Measurements from ENCODE around the gene C11orf58. TPM values are rescaled to one million over a fixed set of nuclear protein-coding genes. Genes with fewer than 3 reads are reported as not detected.

Gene C11orf58
- total RNA-seq, 3 donors from 2014 or later, result 63.6 to 124 (median 65.5) TPM

- intact Hi-C loops (cut with DNase I, micrococcal nuclease), result no loop called here
- Histone ChIP-seq H3K36me3 (ENCODE audit: low read depth) (no peaks in the 10 kb centered on the region), H3K4me1 (ENCODE audit: low read depth) (no peaks in the 10 kb centered on the region), H3K9me3 (no peaks in the 10 kb centered on the region), H3K4me3 (no peak overlapping the region)
- ATAC-seq (no peak), DNase-seq (no peak)
- TF ChIP-seq CTCF (IDR thresholded peaks at IDR 0.05), result no peak
Measured at GRCh38 chr11:16778286-16778685, 39.8 kb downstream of the C11orf58 start.

GRCh38 chr11:16778876-16779275 is 40.4 kb downstream of the C11orf58 start:
- no peak for ATAC-seq
- DNase-seq, result no peak
- H3K4me3 ChIP-seq, result no peak overlapping the region
- intact Hi-C loops (cut with DNase I, micrococcal nuclease), result no loop called here
- no peaks in the 10 kb centered on the region for H3K9me3 ChIP-seq
- no peaks in the 10 kb centered on the region for H3K4me1 ChIP-seq (ENCODE audit: low read depth)
- TF ChIP-seq CTCF (IDR thresholded peaks at IDR 0.05), result no peak
- H3K36me3 ChIP-seq (ENCODE audit: low read depth), result no peaks in the 10 kb centered on the region

- H3K4me1 ChIP-seq (ENCODE audit: low read depth), result no peaks in the 10 kb centered on the region
- ATAC-seq, result peak; percentile 94
- intact Hi-C loops (cut with DNase I, micrococcal nuclease), result no loop called here
- H3K36me3 ChIP-seq (ENCODE audit: low read depth), result no peaks in the 10 kb centered on the region
- DNase-seq, result peak; percentile 63 to 74 (median 70)
- H3K9me3 ChIP-seq, result no peaks in the 10 kb centered on the region
- TF ChIP-seq CTCF (IDR thresholded peaks at IDR 0.05), result no peak
- no peak overlapping the region for H3K4me3 ChIP-seq
Measured at GRCh38 chr11:16779436-16779835, 41.0 kb downstream of the C11orf58 start.

GRCh38 chr11:16780146-16780545 is 41.7 kb downstream of the C11orf58 start:
- Histone ChIP-seq H3K4me1 (ENCODE audit: low read depth) (no peaks in the 10 kb centered on the region), H3K4me3 (no peak overlapping the region), H3K36me3 (ENCODE audit: low read depth) (no peaks in the 10 kb centered on the region), H3K9me3 (no peaks in the 10 kb centered on the region)
- no peak for DNase-seq
- TF ChIP-seq CTCF (IDR thresholded peaks at IDR 0.05), result no peak
- no peak for ATAC-seq
- intact Hi-C loops (cut with DNase I, micrococcal nuclease), result no loop called here

GRCh38 chr11:16780698-16781550 is 42.5 kb downstream of the C11orf58 start:
- no peak for DNase-seq
- intact Hi-C loops (cut with DNase I, micrococcal nuclease), result no loop called here
- H3K9me3 ChIP-seq, result no peaks in the 10 kb centered on the region
- no peaks in the 10 kb centered on the region for H3K4me1 ChIP-seq (ENCODE audit: low read depth)
- H3K36me3 ChIP-seq (ENCODE audit: low read depth), result no peaks in the 10 kb centered on the region
- H3K4me3 ChIP-seq, result no peak overlapping the region
- no peak for TF ChIP-seq CTCF (IDR thresholded peaks at IDR 0.05)
- ATAC-seq, result no peak

Data from mucosa of descending colon (tissue), 3 donors.